Measurements from ENCODE around the gene BAIAP2L1.

DNA sequence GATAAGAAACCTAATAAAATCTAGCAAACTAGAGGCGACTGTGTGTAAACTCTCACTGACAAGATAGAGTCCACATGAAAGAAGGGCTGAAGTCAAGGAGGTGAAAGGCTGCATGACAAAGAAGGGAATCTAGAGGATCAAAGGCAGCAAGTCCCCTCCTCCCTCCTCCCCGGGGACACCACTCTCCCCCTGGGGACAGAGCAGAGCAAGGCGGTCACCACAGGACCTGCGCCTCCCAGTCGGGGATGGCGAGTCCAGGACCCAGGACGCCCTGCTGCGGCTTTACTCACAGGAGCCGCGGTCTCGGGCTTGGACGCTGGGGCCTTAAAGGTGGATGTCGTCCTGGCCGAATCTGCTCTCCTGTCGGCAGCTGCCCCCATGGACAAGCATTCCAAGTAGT is 97.0 kb downstream of the BAIAP2L1 start:
- TF ChIP-seq CTCF (IDR thresholded peaks at IDR 0.05; ENCODE audit: insufficient read depth, low read depth, low read length) (no peak), EZH2 (IDR thresholded peaks at IDR 0.05; ENCODE audit: insufficient read depth, low read length) (no peak)
